HEK293T (cell line): ENCODE measurements around the gene CACNA1C.

ENCODE experiments used
- ARNT ChIP-seq: fragments of 450-650 bp; IDR thresholded peaks from 2 replicates; pipeline ENCODE4 v1.6.1; 2017; ENCODE audit warnings: mild to moderate bottlenecking
- CTBP1 ChIP-seq: fragments of 450-650 bp; IDR thresholded peaks from 2 replicates; pipeline ENCODE4 v1.6.1; 2016; ENCODE audit warnings: borderline replicate concordance
- FOXA1 ChIP-seq: fragments of 450-650 bp; IDR thresholded peaks from 2 replicates; pipeline ENCODE4 v1.6.1; 2016; ENCODE audit warnings: mild to moderate bottlenecking
- FOXK2 ChIP-seq: fragments of 450-650 bp; IDR thresholded peaks from 2 replicates; pipeline ENCODE4 v1.6.1; 2016; ENCODE audit warnings: mild to moderate bottlenecking
- FOXM1 ChIP-seq: fragments of 450-650 bp; IDR thresholded peaks from 2 replicates; pipeline ENCODE4 v1.6.1; 2017; ENCODE audit warnings: mild to moderate bottlenecking, borderline replicate concordance
- L3MBTL2 ChIP-seq: fragments of 450-650 bp; conservative IDR thresholded peaks from 2 replicates; pipeline ENCODE4 v1.6.1; 2016; ENCODE audit warnings: mild to moderate bottlenecking
- NFRKB ChIP-seq: fragments of 450-650 bp; IDR thresholded peaks from 2 replicates; pipeline ENCODE4 v1.6.1; 2016; ENCODE audit warnings: mild to moderate bottlenecking, moderate library complexity
- SP1 ChIP-seq: fragments of 450-650 bp; IDR thresholded peaks from 2 replicates; pipeline ENCODE4 v1.6.1; 2017
- SUZ12 ChIP-seq: fragments of 450-650 bp; IDR thresholded peaks from 2 replicates; pipeline ENCODE4 v1.6.1; 2016; ENCODE audit warnings: mild to moderate bottlenecking
- ZNF384 ChIP-seq: fragments of 450-650 bp; IDR thresholded peaks from 2 replicates; pipeline ENCODE4 v1.6.1; 2016

DNA sequence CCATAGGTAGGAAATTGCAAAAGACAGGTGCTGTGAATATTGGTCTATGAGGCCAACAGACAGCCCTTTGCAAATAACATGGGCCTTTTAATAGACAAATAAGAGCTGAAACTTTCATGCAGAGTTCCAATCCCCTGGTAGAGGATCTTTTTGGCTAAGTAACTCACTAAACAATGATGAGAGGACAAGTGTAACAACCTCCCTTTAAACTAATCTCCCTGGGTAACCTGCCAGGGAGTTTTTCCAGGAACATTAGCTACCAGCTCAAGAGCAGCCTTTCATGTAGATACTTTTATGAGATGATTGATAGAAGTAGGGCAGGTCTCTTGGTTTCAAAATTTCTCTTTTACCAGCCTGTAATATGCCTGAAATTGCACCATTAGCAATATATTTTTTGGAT is 13.8 kb upstream of the CACNA1C start:
- no peak for TF ChIP-seq L3MBTL2
- no peak for TF ChIP-seq SP1
- TF ChIP-seq SUZ12: no peak
- no peak for TF ChIP-seq FOXA1
- no peak for TF ChIP-seq ZNF384
- TF ChIP-seq ARNT: no peak
- no peak for TF ChIP-seq NFRKB
- TF ChIP-seq FOXM1: no peak
- TF ChIP-seq CTBP1: no peak
- no peak for TF ChIP-seq FOXK2
